ENCODE measurements around the gene ZNF609.

- TF ChIP-seq GATA3 (IDR thresholded peaks at IDR 0.05; ENCODE audit: low read depth, low read length) (no peak), GATA2 (IDR thresholded peaks at IDR 0.05; ENCODE audit: low read depth, low read length) (no peak)
Measured at GRCh38 chr15:64634576-64635498, 174.5 kb downstream of the ZNF609 start.
